ENCODE results near the gene SH3RF3. TPM values are rescaled to one million over a fixed set of nuclear protein-coding genes. Genes with fewer than 3 reads are reported as not detected.

SH3RF3 gene
- total RNA-seq = 5.2 and 6.1 TPM in 2 replicates

DNA sequence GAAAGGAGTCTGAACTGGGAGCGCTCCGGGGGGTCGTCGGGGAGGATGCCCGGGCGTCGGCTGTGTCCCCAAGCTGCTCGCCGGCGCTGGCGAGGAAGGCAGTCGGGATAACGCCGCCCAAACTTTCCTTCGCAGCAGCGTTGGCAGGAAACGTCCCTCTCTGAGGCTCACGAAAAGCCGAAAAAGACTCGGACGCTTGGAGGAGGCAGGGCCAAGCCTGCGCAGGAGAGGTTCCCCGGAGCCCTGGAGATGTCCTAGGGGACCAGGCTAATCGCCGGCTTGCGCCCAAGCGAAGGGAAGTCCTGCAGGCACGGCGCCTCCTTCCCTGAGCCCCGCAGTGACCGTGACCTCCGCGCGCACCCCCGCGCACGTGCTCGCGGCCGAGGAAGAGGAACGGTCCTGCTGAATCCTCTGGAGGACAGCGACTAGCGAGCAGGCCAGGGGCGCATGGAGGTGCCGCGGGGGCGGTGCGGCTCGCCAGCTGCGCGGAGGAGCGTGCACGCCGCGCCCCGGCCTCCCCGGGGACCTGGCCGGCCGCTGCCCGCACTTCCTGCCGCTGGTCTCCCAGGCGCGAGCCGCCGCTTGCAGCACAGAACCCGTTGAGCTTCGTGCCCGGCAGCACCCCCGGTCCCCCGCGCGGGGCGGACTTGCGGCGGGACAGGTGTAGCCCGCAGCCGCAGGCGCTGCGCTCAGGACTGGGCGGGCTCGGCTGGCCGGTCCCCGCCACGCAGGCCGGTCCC, at the start of gene SH3RF3:
TSS of gene SH3RF3 (plus strand) at position 590 of the 740 bp plus-strand sequence.

Other genes with a start within 250 kb of the SH3RF3 start
- gene EDAR, start 140.0 kb upstream of the SH3RF3 start, total RNA-seq = not detected in 2 replicates